Left renal pelvis (tissue), 4 donors: Measurements from ENCODE around the gene DCANP1. TPM values are rescaled to one million over a fixed set of nuclear protein-coding genes. Genes with fewer than 3 reads are reported as not detected.
"Not testable (repeated sequence)": the region's sequence is repeated elsewhere in the genome, so short reads cannot be mapped to it uniquely, and the experiment has no call there.

Experiments
- DNase-seq, 4 donors: peaks; one replicate each; pipeline ENCODE4 v3.0.0-alpha.2; 2013; ENCODE audit warnings: low read depth in 4 of 4, low spot score in 3 of 4
- polyA plus RNA-seq, 4 donors: library from polyadenylated mRNA; unstranded; fragments of 120-200 nt; gene quantifications; one replicate each; pipeline ENCODE4 v1.2.1, GENCODE V29; 2013; ENCODE audit not compliant: insufficient read length in 4 of 4

DCANP1 gene, protein sequence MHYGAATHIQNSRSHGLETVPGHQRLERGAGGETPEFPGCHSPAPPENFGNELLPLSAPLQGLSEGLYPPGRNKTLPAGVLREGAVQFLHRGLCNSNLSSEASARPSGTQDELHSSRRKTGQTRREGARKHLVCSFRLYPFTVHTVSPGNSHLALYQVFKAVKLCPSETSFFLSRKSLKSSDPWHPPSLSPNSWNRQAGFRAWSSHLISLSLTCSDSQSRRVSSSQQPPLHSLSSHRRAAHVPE
- under 1 TPM in 1 of 4 donors, not detected in 3; 0.11 TPM for polyA plus RNA-seq

DNA sequence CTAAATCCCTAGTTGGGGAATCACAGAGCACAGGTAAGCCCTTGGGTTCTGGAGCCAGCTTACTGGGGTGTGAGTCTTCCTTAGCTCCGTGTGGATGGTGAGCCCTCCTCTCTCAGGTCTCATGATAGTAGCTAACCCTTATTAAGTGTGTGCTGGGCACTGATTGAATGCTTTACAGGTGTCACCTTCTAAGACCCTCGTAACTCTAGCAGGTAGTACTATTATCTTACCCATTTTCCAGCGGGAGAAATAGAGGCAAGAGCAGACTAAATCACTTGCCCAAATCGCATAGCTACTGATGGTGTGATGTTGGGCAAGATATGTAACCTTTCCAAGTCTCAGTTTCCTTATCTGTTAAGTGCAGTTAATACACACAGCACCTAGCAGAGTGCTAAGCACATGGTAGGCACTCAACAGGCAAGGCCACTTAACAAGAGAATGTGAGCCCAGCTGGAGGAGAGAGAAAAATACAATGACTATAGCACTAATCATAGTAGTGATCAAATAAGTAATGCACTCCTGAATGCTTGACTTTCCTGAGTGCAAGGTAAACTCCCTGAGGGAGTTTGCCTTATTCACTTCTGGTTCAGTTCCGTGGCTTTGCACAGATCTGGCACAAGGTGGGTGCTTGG, at the start of gene DCANP1:
Gene DCANP1 (minus strand): TSS at position 51 of the 632 bp plus-strand sequence. CDS start 240 bp downstream, outside the sequence.
- no peak for DNase-seq

DNA sequence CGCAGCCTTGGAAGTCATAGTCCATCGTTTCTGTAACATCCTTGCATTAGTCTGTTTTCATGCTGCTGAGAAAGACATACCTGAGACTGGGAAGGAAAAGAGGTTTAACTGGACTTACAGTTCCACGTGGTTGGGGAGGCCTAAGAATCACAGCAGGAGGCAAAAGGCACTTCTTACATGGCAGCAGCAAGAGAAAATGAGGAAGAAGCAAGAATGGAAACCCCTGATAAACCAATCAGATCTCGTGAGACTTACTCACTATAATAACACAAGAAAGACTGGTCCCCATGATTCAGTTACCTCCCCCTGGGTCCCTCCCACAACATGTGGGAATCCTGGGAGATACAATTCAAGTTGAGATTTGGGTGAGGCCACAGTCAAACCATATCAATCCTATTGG, 48.4 kb upstream of the DCANP1 start:
- DNase-seq = not testable (repeated sequence)

DNA sequence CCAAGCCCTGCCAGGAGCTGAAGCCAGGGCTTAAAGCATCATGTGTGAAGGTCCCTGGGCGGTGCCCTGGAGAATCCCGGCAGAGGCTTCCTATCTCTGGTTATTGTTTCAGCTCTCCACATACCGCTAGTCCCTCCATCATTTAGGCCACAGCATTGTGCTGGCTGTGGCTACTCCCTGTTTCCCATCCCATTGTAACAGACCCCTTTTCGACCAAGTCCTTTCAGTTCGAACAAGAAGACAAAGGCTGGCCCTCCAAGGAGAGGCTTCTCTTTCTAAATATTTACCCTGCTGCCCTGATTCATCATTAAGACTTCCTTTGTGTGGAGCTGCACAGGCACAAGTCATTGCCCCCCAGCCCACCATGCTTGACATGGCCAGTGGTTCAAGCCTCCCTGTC, 47.0 kb upstream of the DCANP1 start:
- no peak for DNase-seq

DNA sequence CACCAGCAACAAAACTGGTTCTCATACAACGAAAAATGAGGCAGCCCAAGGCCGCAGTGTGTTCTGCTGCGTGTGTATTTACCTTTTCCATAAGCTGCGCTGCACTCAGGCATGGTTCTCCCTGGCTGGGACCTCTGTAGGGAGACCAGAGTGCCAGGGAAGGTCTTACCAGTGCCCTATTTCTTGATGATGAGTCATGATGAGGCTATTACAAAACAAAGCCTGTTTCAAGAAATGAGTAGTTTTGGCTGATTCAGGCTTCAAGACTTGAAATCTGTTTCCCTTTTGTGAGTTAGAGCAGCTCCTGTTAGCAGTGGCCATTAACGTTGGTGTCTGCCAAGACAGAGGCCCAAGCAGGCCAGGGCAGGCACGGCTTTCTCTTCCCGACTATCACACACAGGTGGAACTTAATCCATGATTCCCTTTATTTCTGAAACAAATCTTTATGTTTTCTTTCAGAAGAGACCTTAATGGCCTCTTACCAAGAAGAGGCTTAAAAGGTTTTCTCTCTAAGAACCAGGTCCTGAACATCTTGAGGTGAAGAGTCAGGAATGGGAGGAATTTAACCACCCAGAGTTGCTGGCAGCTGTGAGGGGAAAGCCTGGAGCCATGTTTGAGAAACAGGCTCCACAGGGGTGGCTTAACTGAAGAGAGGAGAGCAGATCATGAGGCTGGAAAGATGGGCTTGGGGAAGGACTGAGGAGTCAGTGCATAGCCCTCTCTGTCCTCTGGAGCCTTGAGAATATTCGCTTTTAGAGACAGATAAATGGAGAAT, 46.4 kb upstream of the DCANP1 start:
- DNase-seq = no peak

DNA sequence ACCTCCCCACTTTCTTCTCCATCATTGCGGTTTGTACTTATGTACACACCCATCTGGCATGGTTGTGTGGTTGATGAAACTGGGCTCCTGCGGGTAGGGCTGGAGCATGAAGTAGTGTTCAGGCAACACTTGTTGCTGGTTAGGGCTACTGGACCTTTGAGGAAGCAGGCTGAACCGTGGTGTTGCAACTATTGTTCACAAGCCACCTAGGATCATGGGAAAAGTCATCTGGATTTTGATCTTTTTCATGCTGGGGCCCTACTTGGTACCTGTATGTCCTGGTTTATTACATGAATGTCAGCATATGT, 45.1 kb upstream of the DCANP1 start:
- no peak for DNase-seq

DNA sequence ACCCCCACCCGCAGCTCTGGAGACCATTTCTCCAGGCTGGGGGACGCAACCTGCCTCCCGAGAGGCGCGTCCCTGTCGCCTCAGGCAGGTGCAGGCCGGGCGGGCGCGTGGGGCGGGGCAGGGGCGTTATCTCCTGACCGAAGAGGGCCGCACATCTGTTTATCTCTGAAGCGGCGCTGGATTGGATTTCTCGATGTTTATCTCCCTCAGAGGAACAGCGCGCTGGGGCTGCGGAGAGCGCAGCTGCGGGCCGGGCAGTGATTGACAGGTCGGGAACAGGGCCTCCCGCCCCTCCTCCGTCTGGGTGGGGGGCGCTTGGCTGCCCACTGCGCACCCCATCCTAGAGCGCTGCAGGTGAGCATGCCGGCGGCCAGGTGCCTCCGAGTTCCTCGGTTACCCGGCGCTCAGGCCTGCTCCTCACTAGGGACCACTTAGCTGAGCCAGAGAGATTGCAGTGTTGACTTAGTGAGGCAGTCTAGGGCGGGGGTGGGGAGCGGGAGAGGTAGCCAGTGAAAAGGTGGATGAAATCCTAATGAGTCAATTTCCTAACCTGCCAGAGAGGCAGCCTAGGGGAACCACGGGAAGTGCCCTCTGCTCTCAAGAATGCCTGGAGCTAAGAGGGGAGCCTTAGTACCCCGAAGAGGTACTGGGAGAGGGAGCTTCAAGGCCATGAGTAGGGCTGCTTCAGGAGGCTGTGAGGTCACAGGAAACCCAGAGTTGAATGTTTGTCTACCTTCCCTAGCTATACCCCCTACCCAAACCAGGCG, 44.6 kb upstream of the DCANP1 start:
- DNase-seq = no peak

DNA sequence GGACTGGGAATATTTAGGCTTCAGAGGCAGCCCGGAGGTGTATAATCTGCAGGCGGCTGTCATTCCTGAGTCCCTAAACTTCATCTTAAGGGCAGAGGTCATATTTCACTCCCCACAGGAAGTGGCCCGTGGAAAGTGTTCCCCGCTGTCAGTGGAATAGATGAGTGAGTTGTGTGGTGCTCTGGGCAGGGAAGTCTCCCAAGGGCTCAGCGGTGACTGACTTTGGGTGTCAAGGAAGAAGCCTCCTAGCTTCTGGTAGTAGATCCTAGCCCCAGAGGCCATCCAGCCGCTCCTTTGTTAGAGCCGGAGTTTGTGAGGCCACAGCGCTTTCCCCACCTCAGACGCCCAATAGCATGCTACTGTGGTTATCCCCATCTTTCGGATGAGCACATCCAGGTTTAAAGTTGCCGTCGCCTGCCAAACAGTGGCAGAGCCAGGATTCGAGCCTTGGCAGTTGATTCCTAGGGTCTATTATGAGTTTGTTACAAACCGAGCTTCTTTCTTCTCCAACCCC, 43.9 kb upstream of the DCANP1 start:
- DNase-seq = no peak

DNA sequence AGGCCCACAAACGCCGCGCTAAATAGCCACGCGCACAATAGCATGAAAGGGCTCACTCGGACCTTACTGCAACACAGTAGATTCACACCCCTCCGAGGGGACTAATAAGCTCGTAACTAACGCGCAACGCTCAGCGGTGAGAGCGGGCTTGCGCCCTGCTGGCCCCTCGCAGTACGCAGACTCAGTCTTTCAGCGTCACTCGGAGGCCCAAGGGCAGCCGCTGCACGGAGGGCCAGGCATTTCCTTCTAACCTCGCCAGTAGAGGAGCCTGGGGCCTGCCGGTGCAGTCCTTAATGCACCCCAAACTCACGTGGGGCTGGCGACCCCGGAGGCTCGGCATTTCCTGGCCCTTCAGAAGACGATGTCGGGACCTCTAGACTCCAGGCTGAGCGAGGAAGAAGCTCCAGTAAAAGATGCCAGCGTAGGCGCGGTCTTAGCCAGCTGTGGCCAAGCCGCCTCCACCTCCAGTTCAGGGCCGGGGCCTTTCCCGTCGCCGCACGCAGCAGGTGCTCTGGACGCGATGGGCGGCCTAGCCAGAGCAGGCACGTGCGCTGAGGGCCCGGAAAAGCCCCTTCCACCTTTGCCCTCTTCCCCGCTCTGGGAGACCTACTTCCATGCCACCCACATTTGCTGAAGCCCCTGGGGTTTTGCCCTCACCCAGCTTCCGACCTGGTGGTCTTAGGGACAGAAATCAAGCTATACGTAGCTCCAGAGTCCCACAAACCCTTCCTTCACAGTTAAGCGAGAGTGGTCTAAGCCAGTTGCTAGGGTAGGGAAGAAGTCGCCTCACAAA, 43.3 kb upstream of the DCANP1 start:
- DNase-seq = no peak

DNA sequence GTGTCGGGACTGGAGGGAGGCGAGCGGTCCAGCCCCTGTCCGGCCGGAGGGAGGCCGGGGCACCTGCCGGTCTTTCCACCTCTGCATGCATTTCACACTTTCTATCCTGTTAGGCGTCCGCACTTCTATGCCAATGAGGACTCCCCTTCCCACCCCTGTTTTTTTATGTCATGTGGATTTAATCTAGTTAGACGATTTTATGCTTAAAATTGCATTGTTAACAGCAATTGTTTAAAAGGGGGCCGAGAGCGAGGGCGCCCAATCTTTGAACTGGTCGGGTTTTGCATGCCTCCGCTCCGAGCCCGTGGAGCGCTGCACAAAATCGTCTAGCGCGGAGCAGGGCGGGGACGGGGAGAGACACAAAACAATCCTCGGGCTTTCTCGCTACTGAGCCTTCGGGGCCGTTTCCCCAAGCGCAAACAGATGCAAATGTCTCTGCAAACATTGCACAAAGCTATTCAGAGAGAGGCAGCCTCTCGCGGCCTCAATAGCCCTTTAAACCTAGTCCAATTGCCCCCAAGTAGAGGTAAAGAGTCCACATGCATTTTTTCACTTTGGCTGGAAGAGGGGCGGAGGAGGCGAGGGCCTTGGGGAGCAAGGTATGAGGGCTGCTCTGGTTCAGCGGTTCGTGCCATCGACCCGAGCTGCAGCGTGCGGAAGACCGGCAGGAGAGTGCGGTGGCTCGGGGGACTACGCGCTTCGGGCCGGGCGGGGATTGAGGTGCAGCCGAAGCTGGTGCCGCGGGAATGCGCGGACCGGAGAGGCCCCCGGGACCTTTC, 42.5 kb upstream of the DCANP1 start:
- no peak for DNase-seq

DNA sequence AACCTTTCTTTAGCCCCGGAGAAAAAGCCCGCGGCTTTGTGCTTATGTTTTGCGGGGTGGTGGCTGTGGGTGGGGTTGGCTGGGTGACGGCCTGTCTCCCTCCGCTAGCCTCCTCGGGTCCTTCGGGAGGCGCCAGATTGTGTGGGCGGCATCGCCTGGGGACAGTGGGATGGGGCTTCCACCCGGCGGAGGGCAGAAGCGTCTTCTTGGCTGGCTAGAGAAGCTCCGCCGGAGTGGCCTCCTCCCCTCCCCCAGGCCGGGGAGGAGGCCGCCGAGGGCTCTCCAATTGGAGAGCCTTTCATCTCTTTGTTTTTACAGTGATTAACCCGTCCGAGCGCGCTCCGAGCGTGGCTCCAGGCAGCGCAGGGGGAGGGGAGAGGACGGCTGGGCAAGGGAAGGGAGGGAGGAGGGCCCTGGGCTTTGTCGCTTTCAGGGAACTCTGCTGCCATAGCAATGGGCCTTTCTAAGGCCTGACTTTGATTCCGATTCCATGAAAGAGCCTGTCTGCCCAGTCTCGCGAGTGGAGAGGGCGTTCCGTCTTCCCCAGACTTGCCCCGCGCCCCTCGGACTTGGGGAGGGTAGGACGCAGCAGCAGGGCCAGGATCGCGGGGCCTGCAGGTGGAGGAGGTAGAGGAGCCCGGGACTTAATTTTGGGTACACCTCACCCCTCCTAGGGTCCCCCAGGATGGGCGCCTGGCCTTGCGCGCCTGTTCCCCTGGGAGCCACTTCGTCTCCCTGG, 41.7 kb upstream of the DCANP1 start:
- peak in 3 of 4 donors; percentile 35 to 45 (median 40) for DNase-seq

DNA sequence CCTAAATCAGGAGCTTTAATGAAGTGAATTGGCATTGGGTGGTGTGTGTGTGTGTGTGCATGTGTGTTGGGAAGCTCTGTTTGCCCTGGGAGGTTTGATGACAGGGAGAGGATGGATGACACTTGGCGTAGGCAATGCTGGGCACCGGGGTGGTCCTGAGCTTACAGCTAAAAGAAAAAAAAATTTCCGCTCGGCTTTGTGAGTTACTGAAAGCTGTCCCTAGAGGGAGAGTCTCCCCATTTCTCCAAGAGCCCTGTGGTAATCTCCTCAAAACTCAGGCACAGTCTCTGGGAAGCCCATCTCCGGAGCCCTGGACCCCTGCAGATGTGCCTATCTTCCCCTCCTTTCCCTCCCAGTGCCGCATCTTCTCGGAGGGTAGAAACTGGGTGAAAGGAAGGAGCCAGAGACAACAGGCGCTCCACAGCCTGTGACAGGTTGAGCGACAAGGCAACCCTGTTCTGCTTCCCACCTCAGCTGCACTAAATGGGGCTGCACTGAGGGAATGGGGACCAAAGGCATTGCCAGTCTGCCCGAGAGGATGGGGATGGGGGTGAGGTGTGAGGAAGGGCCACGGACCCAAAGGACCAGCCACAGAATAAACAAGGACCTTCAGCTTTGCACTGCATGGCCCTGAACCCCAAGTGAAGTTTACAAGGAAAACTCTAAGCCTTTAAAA, 40.8 kb upstream of the DCANP1 start:
- DNase-seq = no peak

DNA sequence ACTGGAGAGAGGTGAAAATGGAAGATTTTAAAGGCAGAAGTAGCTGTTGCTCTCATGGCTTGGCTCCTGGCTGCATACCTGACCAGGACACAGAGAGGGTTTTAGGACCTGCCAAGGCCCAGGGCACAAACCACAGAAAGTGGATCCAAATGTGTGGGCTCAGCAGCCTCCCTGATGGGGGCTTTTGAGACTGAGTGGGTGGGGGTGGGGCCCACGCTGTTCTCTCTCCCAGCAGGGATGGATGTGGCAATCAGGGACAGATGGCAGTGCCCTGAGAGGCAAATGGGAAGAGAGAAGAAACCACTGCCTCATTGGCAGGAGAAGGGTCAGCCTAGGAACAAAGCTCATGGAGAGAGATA, 39.9 kb upstream of the DCANP1 start:
- no peak for DNase-seq

DNA sequence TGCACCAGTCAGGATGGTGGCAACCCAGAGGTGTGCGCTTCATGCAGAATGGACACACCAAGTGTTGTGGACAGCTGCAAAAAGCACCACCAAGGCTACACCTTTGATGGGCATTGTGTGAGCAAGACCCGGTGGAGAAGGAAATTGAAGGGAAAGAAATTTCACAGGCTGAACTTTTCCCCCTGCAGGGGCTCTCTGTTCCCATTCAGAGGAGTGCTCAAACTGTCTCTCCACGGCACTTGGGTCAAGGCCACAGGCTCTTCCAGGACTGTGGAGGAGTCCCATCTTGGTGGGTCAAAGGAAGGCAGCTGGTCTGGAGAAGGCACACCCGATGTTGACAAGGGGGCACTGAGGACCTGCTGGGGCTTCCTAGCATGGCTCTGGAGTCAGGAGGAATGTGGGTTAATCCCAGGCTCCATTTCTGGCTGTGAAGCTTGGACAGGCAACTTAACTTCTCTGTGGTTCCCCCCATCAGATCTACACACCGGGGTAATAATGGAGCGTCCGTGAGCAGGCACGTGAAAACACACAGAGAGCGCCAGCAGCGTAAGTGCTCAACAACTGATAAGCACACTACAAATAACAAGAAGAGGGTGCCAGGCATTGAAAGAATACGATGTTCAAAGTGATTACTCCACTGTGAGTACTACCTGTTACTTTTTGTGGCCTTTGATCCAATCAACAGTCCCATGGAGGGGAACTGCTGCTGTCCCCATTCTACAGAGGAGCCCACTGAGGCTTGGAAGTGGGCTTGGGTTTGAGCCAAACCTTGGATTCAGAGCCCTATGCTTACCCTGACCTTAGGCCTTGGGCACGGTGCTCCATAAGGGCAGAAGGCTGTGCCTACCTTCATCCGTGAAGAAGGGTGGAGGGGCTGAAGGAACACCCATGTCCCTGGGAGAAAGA, 39.2 kb upstream of the DCANP1 start:
- no peak for DNase-seq

DNA sequence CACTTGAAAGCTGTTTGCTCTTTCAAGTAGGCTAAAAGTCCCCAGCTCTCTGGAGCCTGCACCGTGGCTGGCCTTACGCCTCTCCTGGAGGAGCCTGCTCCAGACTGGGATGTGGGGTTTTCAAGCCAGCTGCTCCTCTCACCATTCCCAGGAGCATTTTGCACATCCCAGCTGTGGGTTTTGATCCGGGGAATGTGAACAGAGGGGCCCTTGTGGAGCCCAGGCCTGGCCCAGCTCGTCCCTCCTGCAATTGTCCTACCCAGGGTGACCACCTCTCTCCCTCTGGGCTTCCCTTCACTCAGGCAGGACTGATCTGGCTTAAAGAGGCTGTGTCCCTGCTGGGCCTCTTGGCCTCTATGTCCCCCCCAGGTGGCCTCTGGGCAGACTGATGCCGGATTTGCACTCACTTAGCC, 37.5 kb upstream of the DCANP1 start:
- no peak for DNase-seq

DNA sequence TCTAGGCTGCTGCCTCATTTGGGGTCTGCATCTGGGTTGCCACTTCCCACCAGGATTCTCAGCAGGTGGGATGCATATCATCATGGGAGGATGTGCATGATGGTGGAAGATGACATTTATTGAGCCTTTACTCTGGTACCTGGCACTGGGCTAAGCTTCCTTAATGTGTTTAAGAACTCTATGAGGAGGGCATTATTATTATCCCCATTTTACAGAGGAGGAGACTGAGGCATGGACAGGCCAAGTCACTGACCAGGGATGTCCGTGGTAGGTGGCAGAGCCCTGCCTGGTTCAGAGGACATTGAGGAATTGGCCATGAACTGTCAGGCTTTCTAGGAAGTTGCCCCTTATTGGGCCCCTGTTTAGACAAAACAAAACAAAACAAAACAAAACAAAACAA, 36.1 kb upstream of the DCANP1 start:
- no peak for DNase-seq

DNA sequence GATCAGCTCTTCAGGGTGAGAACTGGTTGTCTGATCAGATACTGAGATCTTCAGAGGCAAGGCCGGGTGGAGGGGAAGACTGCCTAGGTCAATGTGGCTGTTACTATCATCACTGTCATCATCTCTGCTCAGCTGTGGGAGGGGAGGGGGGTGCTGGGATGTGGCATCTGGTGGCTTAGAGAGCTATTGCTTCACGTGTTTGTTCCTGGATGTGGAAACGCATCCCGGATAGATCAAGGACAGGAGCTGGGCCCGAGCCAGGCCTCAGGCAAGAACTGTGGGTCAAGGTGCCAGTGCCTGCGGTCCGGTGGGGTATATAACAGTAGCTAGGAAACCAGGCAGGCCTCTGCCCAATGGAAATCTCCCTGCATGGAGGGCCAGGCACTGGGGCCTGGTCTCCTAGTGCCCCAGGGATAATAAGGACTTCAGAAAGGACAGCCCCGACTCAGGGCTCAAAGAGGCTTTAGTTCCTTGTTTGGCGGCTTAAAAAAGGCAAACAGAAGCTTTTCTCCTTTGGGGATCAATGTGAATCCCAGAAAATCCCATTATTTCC, 35.3 kb upstream of the DCANP1 start:
- no peak for DNase-seq

DNA sequence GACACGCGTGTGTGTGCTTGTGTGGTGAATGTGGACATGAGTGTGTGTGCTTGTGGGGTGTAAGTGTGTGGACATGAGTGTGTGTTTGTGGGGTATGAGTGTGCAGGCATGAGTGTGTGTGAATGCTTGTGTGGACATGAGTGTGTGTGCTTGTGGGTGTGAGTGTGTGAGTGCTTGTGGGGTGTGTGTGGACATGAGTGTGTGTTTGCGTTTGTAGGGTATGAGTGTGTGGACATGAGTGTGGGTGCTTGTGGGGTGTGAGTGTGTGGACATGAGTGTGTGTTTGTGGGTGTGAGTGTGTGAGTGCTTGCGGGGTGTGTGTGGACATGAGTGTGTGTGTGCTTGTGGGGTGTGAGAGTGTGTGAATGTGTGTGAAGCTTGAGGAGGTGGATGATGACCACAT, 34.8 kb upstream of the DCANP1 start:
- no peak for DNase-seq
